Panc1 (cell line): ENCODE measurements around the gene RASSF5. TPM values are rescaled to one million over a fixed set of nuclear protein-coding genes. Genes with fewer than 3 reads are reported as not detected.

Experiments
- ATAC-seq: fragments of 200-7000 bp; cut with Tn5 transposase; 2 replicates; pipeline ENCODE4 v1.9.1; 2020; ENCODE audit warnings: mild to moderate bottlenecking, moderate library complexity
- BruUV-seq: library from RNA; stranded (reverse); fragments of 400-500 nt; replicated peaks from 2 replicates; lab custom pipeline; 2021; lab: Mats Ljungman, UMichigan
- CTCF ChIA-PET: fragments of 300-600 bp; sonication (Branson Sonifier 250); formaldehyde crosslinking; loops from one replicate; lab custom pipeline; 2022; ENCODE audit warnings: antibody characterized with exemption; lab: Charles Lee
- POLR2A ChIA-PET: fragments of 300-600 bp; sonication (Branson Sonifier 250); formaldehyde crosslinking; loops from one replicate; lab custom pipeline; 2022; ENCODE audit warnings: antibody characterized with exemption; lab: Charles Lee
- DNase-seq: peaks from one replicate; pipeline ENCODE4 v3.0.0-alpha.2; 2010; ENCODE audit warnings: low read depth, low spot score
- H3K27ac ChIP-seq: 2 replicates; pipeline ENCODE4 v1.5.1; 2011; ENCODE audit warnings: mild to moderate bottlenecking, low read length, inconsistent platforms
- H3K27me3 ChIP-seq: fragments of 200-500 bp; sonication (Bioruptor generic); 2 replicates; pipeline ENCODE4 v1.6.0; 2014; ENCODE audit warnings: low read length, inconsistent platforms; ENCODE audit not compliant: control insufficient read depth, insufficient read depth
- H3K36me3 ChIP-seq: fragments of 200-500 bp; sonication (Bioruptor generic); 2 replicates; pipeline ENCODE4 v1.5.1; 2014; ENCODE audit warnings: inconsistent platforms, mild to moderate bottlenecking, low read length, moderate library complexity; ENCODE audit not compliant: control insufficient read depth, insufficient read depth
- H3K4me1 ChIP-seq: 2 replicates; pipeline ENCODE4 v1.5.1; 2011; ENCODE audit warnings: inconsistent platforms, mild to moderate bottlenecking, low read length, moderate library complexity; ENCODE audit not compliant: control insufficient read depth, insufficient read depth
- H3K4me3 ChIP-seq, 2 experiments: 2 replicates each; pipeline ENCODE4 v1.5.1; 2011 to 2012; ENCODE audit warnings: low read depth in 2 of 2, low read length in 2 of 2, mild to moderate bottlenecking in 2 of 2, inconsistent platforms in 1 of 2, moderate library complexity in 1 of 2
- H3K9me3 ChIP-seq: fragments of 200-500 bp; sonication (Bioruptor generic); 2 replicates; pipeline ENCODE4 v1.5.1; 2014; ENCODE audit warnings: low read depth, mild to moderate bottlenecking, inconsistent platforms, low read length, moderate library complexity; ENCODE audit not compliant: control insufficient read depth, insufficient read depth
- POLR2AphosphoS5 ChIP-seq: IDR thresholded peaks from 2 replicates; pipeline ENCODE4 v1.6.1; 2012; ENCODE audit warnings: mild to moderate bottlenecking, low read depth, low read length, moderate library complexity
- SIN3A ChIP-seq: IDR thresholded peaks from 2 replicates; pipeline ENCODE4 v1.6.1; 2012; ENCODE audit warnings: low read depth, mild to moderate bottlenecking, low read length, moderate library complexity, borderline replicate concordance; ENCODE audit not compliant: insufficient read depth
- TCF7L2 ChIP-seq: IDR thresholded peaks from 2 replicates; pipeline ENCODE4 v1.6.1; 2011; ENCODE audit warnings: mild to moderate bottlenecking, low read depth, low read length, inconsistent platforms
- in situ Hi-C: cut with HindIII; loops from 2 replicates; pipeline ENCODE4 v1.10.0; 2016; ENCODE audit warnings: low sequenced_read_pairs, low pct_unique_long_range_greater_than_20kb
- intact Hi-C: fragments of 100-400 bp; cut with micrococcal nuclease; formaldehyde crosslinking; loops from one replicate; pipeline ENCODE4 v1.10.0; 2022; ENCODE audit not compliant: unreplicated experiment
- total RNA-seq: library from RNA; stranded (reverse); gene quantifications from one replicate; pipeline ENCODE4 v1.2.1, GENCODE V29; 2021; ENCODE audit not compliant: unreplicated experiment
- TF ChIP-seq, protein P1 (sequence below): fragments of 450-650 bp; IDR thresholded peaks from 2 replicates; pipeline ENCODE4 v1.5.1; 2017; ENCODE audit warnings: mild to moderate bottlenecking
- TF ChIP-seq, protein P2 (sequence below), 2 experiments: IDR thresholded peaks; 2 replicates each; pipeline ENCODE4 v1.6.1; 2011 to 2012; ENCODE audit warnings: low read depth in 2 of 2, control low read depth in 1 of 2, low read length in 1 of 2, mild to moderate bottlenecking in 1 of 2, moderate library complexity in 1 of 2; ENCODE audit not compliant: insufficient read depth in 1 of 2

The RASSF5 gene
- total RNA-seq, 1 experiment from 2014 or later = 1.6 TPM

DNA sequence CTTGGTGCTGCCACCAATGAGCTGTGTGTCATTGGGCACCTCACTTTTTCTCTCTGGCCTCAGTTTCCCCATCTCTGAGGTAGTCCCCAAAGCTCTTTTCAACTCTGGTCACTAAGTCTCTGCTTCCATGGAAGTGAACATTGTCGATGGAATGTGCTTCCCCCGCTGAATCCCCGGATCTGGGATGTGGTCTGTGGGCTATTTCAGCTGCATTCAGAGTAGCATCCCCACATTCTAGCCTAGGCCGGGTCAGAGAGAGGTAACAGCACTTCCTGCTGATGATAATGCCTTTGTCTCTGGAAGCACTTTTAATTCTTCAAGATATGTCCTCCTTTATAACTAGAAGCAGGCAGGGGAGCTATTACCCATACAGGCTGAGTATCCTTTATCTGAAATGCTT is 29.8 kb downstream of the RASSF5 start:
- ChIA-PET CTCF (interaction anchor here (0.8 to 1.1 kb wide), 3 partner anchors 9 to 15 kb away, joined by 3 to 4 read pairs (median 3); no protein-coding TSS in a partner anchor), POLR2A (no interaction called here)
- DNase-seq (no peak), ATAC-seq (no peak)
- Histone ChIP-seq H3K27ac (no peak overlapping the region), H3K4me3 (no peak overlapping the region), H3K27me3 (no peaks in the 10 kb centered on the region), H3K36me3 (no peaks in the 10 kb centered on the region), H3K4me1 (no peaks in the 10 kb centered on the region), H3K9me3 (no peaks in the 10 kb centered on the region)
- TF ChIP-seq TCF7L2 (no peak), SIN3A (no peak), POLR2AphosphoS5 (no peak)
- TF ChIP-seq, protein P1, sequence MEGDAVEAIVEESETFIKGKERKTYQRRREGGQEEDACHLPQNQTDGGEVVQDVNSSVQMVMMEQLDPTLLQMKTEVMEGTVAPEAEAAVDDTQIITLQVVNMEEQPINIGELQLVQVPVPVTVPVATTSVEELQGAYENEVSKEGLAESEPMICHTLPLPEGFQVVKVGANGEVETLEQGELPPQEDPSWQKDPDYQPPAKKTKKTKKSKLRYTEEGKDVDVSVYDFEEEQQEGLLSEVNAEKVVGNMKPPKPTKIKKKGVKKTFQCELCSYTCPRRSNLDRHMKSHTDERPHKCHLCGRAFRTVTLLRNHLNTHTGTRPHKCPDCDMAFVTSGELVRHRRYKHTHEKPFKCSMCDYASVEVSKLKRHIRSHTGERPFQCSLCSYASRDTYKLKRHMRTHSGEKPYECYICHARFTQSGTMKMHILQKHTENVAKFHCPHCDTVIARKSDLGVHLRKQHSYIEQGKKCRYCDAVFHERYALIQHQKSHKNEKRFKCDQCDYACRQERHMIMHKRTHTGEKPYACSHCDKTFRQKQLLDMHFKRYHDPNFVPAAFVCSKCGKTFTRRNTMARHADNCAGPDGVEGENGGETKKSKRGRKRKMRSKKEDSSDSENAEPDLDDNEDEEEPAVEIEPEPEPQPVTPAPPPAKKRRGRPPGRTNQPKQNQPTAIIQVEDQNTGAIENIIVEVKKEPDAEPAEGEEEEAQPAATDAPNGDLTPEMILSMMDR = no peak
- TF ChIP-seq, protein P2, sequence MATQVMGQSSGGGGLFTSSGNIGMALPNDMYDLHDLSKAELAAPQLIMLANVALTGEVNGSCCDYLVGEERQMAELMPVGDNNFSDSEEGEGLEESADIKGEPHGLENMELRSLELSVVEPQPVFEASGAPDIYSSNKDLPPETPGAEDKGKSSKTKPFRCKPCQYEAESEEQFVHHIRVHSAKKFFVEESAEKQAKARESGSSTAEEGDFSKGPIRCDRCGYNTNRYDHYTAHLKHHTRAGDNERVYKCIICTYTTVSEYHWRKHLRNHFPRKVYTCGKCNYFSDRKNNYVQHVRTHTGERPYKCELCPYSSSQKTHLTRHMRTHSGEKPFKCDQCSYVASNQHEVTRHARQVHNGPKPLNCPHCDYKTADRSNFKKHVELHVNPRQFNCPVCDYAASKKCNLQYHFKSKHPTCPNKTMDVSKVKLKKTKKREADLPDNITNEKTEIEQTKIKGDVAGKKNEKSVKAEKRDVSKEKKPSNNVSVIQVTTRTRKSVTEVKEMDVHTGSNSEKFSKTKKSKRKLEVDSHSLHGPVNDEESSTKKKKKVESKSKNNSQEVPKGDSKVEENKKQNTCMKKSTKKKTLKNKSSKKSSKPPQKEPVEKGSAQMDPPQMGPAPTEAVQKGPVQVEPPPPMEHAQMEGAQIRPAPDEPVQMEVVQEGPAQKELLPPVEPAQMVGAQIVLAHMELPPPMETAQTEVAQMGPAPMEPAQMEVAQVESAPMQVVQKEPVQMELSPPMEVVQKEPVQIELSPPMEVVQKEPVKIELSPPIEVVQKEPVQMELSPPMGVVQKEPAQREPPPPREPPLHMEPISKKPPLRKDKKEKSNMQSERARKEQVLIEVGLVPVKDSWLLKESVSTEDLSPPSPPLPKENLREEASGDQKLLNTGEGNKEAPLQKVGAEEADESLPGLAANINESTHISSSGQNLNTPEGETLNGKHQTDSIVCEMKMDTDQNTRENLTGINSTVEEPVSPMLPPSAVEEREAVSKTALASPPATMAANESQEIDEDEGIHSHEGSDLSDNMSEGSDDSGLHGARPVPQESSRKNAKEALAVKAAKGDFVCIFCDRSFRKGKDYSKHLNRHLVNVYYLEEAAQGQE (IDR thresholded peaks at IDR 0.05; ENCODE audit: insufficient read depth in 1 of 2, low read depth in 2 of 2, low read length in 1 of 2) = no peak
- BruUV-seq = no TSS peak
- in situ Hi-C loops (no loop called here), intact Hi-C loops (no loop called here)

DNA sequence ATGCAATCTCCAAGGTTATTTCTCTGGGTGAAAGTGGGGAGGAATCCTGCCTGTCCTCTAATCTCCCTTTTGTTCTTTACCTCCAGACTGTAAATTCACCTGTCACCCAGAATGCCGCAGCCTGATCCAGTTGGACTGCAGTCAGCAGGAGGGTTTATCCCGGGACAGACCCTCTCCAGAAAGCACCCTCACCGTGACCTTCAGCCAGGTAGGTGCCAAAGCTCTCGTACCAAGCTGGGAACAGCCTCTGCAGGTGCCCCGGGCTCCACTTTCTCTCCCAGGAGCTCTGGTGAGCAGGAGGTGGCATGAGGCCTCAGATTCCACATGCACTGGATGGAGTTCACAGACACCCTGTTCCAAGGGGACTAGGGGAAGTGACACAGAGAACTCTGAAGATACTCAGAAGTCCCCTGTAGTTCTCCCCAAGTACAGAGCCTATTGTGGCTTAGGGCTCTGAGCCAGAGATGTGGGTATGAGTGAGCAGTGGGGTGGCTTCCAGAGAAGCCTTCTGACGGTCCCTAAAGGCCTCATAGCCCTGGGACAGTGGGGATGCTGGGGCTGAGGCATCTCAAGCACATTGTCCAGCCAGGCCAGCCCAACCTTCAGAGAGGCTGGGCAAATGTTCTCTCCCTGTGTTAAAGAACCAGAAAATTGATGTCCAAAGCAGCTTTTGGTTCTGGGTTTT is 30.9 kb downstream of the RASSF5 start:
- Histone ChIP-seq H3K27ac (no peak overlapping the region), H3K4me1 (no peaks in the 10 kb centered on the region), H3K4me3 (no peak overlapping the region), H3K36me3 (no peaks in the 10 kb centered on the region), H3K27me3 (no peaks in the 10 kb centered on the region), H3K9me3 (no peaks in the 10 kb centered on the region)
- ChIA-PET CTCF (no interaction called here), POLR2A (no interaction called here)
- intact Hi-C loops = no loop called here
- ATAC-seq (no peak; the same call in 1 of the 2 replicates), DNase-seq (no peak)
- no TSS peak for BruUV-seq
- TF ChIP-seq POLR2AphosphoS5 = no peak
- TF ChIP-seq, protein P1 = no peak
- no peak for TF ChIP-seq TCF7L2
- TF ChIP-seq SIN3A = no peak
- TF ChIP-seq, protein P2 (IDR thresholded peaks at IDR 0.05; ENCODE audit: insufficient read depth in 1 of 2, low read depth in 2 of 2, low read length in 1 of 2) = no peak
- in situ Hi-C loops = no loop called here
